Measurements from ENCODE around the gene PEG3.

GRCh38 chr19:56840451-56841192 is at the start of gene PEG3, which contains the start of gene ZIM2:
- TF ChIP-seq, protein P1, sequence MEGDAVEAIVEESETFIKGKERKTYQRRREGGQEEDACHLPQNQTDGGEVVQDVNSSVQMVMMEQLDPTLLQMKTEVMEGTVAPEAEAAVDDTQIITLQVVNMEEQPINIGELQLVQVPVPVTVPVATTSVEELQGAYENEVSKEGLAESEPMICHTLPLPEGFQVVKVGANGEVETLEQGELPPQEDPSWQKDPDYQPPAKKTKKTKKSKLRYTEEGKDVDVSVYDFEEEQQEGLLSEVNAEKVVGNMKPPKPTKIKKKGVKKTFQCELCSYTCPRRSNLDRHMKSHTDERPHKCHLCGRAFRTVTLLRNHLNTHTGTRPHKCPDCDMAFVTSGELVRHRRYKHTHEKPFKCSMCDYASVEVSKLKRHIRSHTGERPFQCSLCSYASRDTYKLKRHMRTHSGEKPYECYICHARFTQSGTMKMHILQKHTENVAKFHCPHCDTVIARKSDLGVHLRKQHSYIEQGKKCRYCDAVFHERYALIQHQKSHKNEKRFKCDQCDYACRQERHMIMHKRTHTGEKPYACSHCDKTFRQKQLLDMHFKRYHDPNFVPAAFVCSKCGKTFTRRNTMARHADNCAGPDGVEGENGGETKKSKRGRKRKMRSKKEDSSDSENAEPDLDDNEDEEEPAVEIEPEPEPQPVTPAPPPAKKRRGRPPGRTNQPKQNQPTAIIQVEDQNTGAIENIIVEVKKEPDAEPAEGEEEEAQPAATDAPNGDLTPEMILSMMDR (IDR thresholded peaks at IDR 0.05): no peak
- TF ChIP-seq EP300 (IDR thresholded peaks at IDR 0.05) (peak in 1 of 2 donors; percentile 18), POLR2A (IDR thresholded peaks at IDR 0.05) (peak in 1 of 2 donors; percentile 28)
